HG02943 (cell line): ENCODE results near the gene GANC.

Experiments
- ATAC-seq: cut with Tn5 transposase; IDR thresholded peaks from one replicate; pipeline ENCODE4 v1.9.1; 2021; ENCODE audit warnings: mild to moderate bottlenecking, low read depth, moderate library complexity; ENCODE audit not compliant: unreplicated experiment

Gene GANC

GRCh38 chr15:42343596-42344232 is 70.7 kb downstream of the GANC start:
- ATAC-seq, result no peak

GRCh38 chr15:42344763-42345162 is 71.8 kb downstream of the GANC start:
- no peak for ATAC-seq

- ATAC-seq, result no peak
These were observed 72.5 kb downstream of the GANC start for GRCh38 chr15:42345504-42345903.

- ATAC-seq, result no peak
These were observed 75.1 kb downstream of the GANC start for GRCh38 chr15:42348083-42348482.

- no peak for ATAC-seq
These were observed 76.2 kb downstream of the GANC start for GRCh38 chr15:42349186-42349585.

- no peak for ATAC-seq
These were observed 79.4 kb downstream of the GANC start for GRCh38 chr15:42352401-42352800.

- no peak for ATAC-seq
These were observed 80.1 kb downstream of the GANC start for GRCh38 chr15:42353061-42353460.

- ATAC-seq, result no peak
These were observed 81.8 kb downstream of the GANC start for GRCh38 chr15:42354824-42355223.

GRCh38 chr15:42355291-42355690 is 82.3 kb downstream of the GANC start:
- no peak for ATAC-seq

GRCh38 chr15:42356851-42357250 is 83.8 kb downstream of the GANC start:
- no peak for ATAC-seq

- ATAC-seq, result no peak
These were observed 85.1 kb downstream of the GANC start for GRCh38 chr15:42358141-42358540.

- ATAC-seq, result no peak
These were observed 86.2 kb downstream of the GANC start, which contains the start of gene CAPN3 for GRCh38 chr15:42359249-42359648. CAPN3 (plus strand) TSS chr15:42359501; CDS start chr15:42359806, 305 bp downstream.

- ATAC-seq, result no peak
These were observed 87.0 kb downstream of the GANC start for GRCh38 chr15:42359985-42360384.

GRCh38 chr15:42360535-42361112 is 87.6 kb downstream of the GANC start:
- no peak for ATAC-seq

GRCh38 chr15:42363487-42363886 is 90.5 kb downstream of the GANC start:
- no peak for ATAC-seq

GRCh38 chr15:42363942-42364341 is 90.9 kb downstream of the GANC start:
- no peak for ATAC-seq

GRCh38 chr15:42364529-42364928 is 91.5 kb downstream of the GANC start:
- ATAC-seq, result no peak

GRCh38 chr15:42365921-42366550 is 93.0 kb downstream of the GANC start:
- ATAC-seq, result no peak

GRCh38 chr15:42367041-42367440 is 94.0 kb downstream of the GANC start:
- no peak for ATAC-seq

- no peak for ATAC-seq
These were observed 95.1 kb downstream of the GANC start for GRCh38 chr15:42368096-42368495.

GRCh38 chr15:42371096-42371495 is 98.1 kb downstream of the GANC start:
- ATAC-seq, result no peak

GRCh38 chr15:42373274-42373673 is 100.3 kb downstream of the GANC start:
- no peak for ATAC-seq
